A549 (cell line): Measurements from ENCODE around the gene BRMS1.

ENCODE experiments used
- BHLHE40 ChIP-seq: IDR thresholded peaks from 2 replicates; pipeline ENCODE4 v1.6.1; 2012; ENCODE audit warnings: low read depth, low read length, inconsistent platforms
- CEBPB ChIP-seq, 2 experiments: fragments of >200 bp in 1 of 2; sonication (Bioruptor Twin) in 1 of 2; formaldehyde crosslinking in 1 of 2; IDR thresholded peaks; 2 replicates each; pipeline ENCODE4 v1.6.1; 2012 to 2016
- CHD2 ChIP-seq: fragments of 150-350 bp; IDR thresholded peaks from 2 replicates; pipeline ENCODE4 v1.6.1; 2014; ENCODE audit warnings: low read length; ENCODE audit not compliant: partially characterized antibody
- CTCF ChIP-seq: fragments of >200 bp; sonication (Bioruptor Twin); formaldehyde crosslinking; IDR thresholded peaks from 3 replicates; pipeline ENCODE4 v1.5.1; 2016
- E2F6 ChIP-seq: IDR thresholded peaks from 2 replicates; pipeline ENCODE4 v1.6.1; 2012; ENCODE audit warnings: low read depth, borderline replicate concordance
- ELK1 ChIP-seq: fragments of 150-350 bp; IDR thresholded peaks from 2 replicates; pipeline ENCODE4 v1.6.1; 2014; ENCODE audit warnings: low read depth, mild to moderate bottlenecking, low read length
- ESRRA ChIP-seq: fragments of 150-350 bp; IDR thresholded peaks from 2 replicates; pipeline ENCODE4 v1.6.1; 2014; ENCODE audit warnings: mild to moderate bottlenecking, low read length, borderline replicate concordance
- HOXA7 ChIP-seq: fragments of 250-450 bp; sonication (Bioruptor Pico); IDR thresholded peaks from 2 replicates; pipeline ENCODE4 v1.5.0; 2020; ENCODE audit warnings: mild to moderate bottlenecking, moderate library complexity
- MAX ChIP-seq: IDR thresholded peaks from 2 replicates; pipeline ENCODE4 v1.6.1; 2012
- MAZ ChIP-seq: fragments of 150-350 bp; IDR thresholded peaks from 2 replicates; pipeline ENCODE4 v1.6.1; 2014; ENCODE audit warnings: antibody characterized with exemption, low read depth, low read length, borderline replicate concordance
- NR3C1 ChIP-seq: fragments of >200 bp; sonication (Bioruptor Twin); formaldehyde crosslinking; IDR thresholded peaks from 3 replicates; pipeline ENCODE4 v1.6.1; 2017
- POLR2A ChIP-seq: IDR thresholded peaks from 2 replicates; pipeline ENCODE4 v1.6.1; 2012; ENCODE audit warnings: mild to moderate bottlenecking, low read length
- USF2 ChIP-seq: fragments of 450-650 bp; IDR thresholded peaks from 2 replicates; pipeline ENCODE4 v1.6.1; 2014; ENCODE audit warnings: antibody characterized with exemption

- no peak for TF ChIP-seq CTCF
- TF ChIP-seq POLR2A, result no peak
- no peak for TF ChIP-seq HOXA7 (CRISPR knock-in tag)
- TF ChIP-seq BHLHE40, result no peak
- TF ChIP-seq E2F6, result no peak
- no peak for TF ChIP-seq MAZ
- TF ChIP-seq ESRRA, result no peak
- TF ChIP-seq USF2, result no peak
- no peak for TF ChIP-seq ELK1
- no peak for TF ChIP-seq NR3C1
- no peak for TF ChIP-seq CHD2
- no peak for TF ChIP-seq CEBPB (IDR thresholded peaks at IDR 0.05)
- no peak for TF ChIP-seq MAX
Observed at GRCh38 chr11:66373265-66373664, 28.4 kb upstream of the BRMS1 start.
